ENCODE measurements around the gene PPFIA4. TPM values are rescaled to one million over a fixed set of nuclear protein-coding genes. Genes with fewer than 3 reads are reported as not detected.

PPFIA4 gene
- polyA plus RNA-seq, 3 donors from 2014 or later, result not detected

DNA sequence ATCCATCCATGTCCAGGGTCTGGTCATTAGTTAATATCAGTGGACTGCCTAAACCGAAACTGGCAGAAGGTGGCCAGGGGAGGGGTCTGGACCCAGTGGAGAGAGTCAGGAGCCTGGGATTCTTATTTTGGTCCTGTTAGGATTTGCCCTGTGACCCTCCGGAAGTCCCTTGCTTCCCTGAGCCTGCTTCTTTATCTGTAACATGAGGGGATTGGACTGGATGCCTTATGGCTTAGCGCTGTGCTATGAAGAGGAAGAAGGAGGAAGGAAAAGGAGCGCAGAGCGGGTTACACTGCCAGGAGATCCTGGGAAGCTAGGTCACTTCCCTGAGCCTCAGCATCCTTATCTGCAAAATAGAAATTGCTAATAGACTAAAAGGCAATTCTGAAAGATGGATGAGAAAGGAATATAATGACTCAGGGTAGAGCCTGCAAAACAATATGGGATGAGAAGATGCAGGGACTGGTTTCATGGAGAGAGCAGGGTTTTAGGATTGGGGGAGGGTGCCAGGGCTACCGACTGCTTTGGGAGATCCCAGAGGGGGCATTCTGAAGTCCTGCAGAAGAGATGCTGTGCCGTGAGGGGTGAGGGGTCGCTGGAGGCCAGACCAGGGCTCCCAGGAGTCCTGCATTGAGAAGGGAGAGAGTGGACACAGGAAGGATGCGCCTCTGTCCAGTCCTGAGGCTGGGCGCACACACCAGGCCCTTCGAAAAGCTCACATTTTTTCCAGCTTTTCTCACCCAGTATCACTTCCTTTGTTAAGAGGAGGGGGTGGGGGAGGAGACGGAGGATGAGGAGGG, 100.8 kb downstream of the PPFIA4 start:
- peaks cover 9 to 20% (median 9%) of the 10 kb centered on the region in 3 donors for H3K27me3 Mint-ChIP-seq (ENCODE audit: low read depth in 3 of 3)
- peak overlapping the region in 2 of 5 donors; percentile 9 to 47 for H3K4me3 Mint-ChIP-seq
- no peaks in the 10 kb centered on the region for H3K36me3 Mint-ChIP-seq
- H3K27ac Mint-ChIP-seq, result no peak overlapping the region
- no peaks in the 10 kb centered on the region for H3K9me3 Mint-ChIP-seq
- H3K4me1 Mint-ChIP-seq, result peaks cover 0 to 4% of the 10 kb centered on the region in 2 donors
- no peak for DNase-seq

DNA sequence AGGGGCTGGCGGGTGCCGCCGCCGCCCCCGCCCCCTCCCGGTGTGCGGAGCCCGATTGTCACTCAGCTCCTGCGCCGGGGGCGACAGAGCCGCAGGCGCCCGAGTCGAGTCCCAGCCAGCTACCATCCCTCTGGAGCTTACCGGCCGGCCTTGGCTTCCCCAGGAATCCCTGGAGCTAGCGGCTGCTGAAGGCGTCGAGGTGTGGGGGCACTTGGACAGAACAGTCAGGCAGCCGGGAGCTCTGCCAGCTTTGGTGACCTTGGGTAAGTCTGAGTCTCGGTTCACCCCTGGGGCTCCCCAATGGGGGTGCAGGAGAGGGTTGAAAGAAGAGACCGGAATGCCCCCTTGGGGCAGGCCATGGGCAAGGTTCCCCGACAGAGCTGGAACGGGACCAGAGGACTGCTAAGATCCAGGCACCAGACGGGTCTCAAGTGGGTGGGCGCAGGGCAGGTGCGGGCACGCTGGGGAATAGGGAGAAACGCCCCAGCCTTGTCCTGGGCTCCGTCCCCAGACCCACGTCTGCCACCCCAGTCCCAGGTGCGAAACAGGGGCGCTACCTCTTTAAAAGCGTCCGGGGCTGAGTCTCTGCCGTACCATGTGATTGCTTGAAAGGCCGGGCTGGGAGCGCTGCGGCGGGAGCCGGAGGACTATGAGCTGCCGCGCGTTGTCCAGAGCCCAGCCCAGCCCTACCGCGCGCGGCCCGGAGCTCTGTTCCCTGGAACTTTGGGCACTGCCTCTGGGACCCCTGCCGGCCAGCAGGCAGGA, 101.6 kb downstream of the PPFIA4 start, which contains the start of gene ADORA1:
Gene ADORA1 (plus strand): TSS at position 61 of the 765 bp plus-strand sequence. CDS start 1,116 bp downstream, outside the sequence.
- Mint-ChIP-seq H3K4me1 (peaks cover 0 to 4% of the 10 kb centered on the region in 2 donors), H3K36me3 (no peaks in the 10 kb centered on the region), H3K4me3 (peak within 1 kb of the TSS in 2 of 5 donors; percentile 9 to 47), H3K27ac (no peak within 1 kb of the TSS), H3K27me3 (ENCODE audit: low read depth in 3 of 3) (peaks cover 6 to 20% (median 9%) of the 10 kb centered on the region in 3 donors), H3K9me3 (no peaks in the 10 kb centered on the region)
- DNase-seq, result no peak

DNA sequence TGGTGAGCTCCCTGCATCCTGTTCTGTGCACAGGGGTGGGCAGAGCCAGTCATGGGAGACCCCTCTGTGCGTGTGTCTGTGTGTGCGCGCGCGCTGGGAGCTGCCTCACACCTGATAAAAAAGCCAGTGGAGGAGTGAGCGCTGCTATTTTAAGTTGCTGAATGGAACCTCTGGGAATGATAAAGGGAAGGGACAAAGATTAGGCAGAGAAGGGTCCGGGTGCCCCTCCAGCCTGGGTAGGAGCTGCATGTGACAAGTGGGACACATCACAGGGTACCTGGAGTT, 102.1 kb downstream of the PPFIA4 start:
- Mint-ChIP-seq H3K36me3 (no peaks in the 10 kb centered on the region), H3K4me3 (no peak overlapping the region), H3K27ac (no peak overlapping the region), H3K27me3 (ENCODE audit: low read depth in 3 of 3) (peaks cover 6 to 20% (median 9%) of the 10 kb centered on the region in 3 donors), H3K4me1 (peaks cover 0 to 4% of the 10 kb centered on the region in 2 donors), H3K9me3 (no peaks in the 10 kb centered on the region)
- no peak for DNase-seq

Other genes with a start within 250 kb of the PPFIA4 start
- gene KDM5B, start 218.1 kb upstream of the PPFIA4 start, polyA plus RNA-seq, result 10 to 100 TPM in 1 of 3 donors, 1 to 10 TPM in 2; 4.4 to 26.2 (median 8.7) TPM
- gene PCAT6, start 215.5 kb upstream of the PPFIA4 start, polyA plus RNA-seq, result under 1 TPM in 1 of 3 donors, not detected in 2; 0.73 TPM
- 10 to 100 TPM; 24.5 to 35.8 (median 25.3) TPM for gene RABIF, start 137.3 kb upstream of the PPFIA4 start, polyA plus RNA-seq
- gene KLHL12, start 99.3 kb upstream of the PPFIA4 start, polyA plus RNA-seq, result 10 to 100 TPM; 10.7 to 27.7 (median 16.5) TPM
- gene ADIPOR1, start 68.2 kb upstream of the PPFIA4 start, polyA plus RNA-seq, result 100 to 1,000 TPM in 1 of 3 donors, 10 to 100 TPM in 2; 81.5 to 149 (median 95.0) TPM
- gene CYB5R1, start 59.2 kb upstream of the PPFIA4 start, polyA plus RNA-seq, result 10 to 100 TPM; 34.6 to 51.0 (median 48.1) TPM
- gene TMEM183A, start 19.1 kb upstream of the PPFIA4 start, polyA plus RNA-seq, result 10 to 100 TPM; 55.0 to 83.2 (median 64.2) TPM
- gene MYOG, start 59.5 kb downstream of the PPFIA4 start, polyA plus RNA-seq, result not detected
- 1 to 10 TPM in 1 of 3 donors, under 1 TPM in 1, not detected in 1; 0.18 to 3.7 TPM for gene ADORA1, start 101.2 kb downstream of the PPFIA4 start, polyA plus RNA-seq
- gene MYBPH, start 149.3 kb downstream of the PPFIA4 start, polyA plus RNA-seq, result not detected
- not detected for gene CHI3L1, start 160.2 kb downstream of the PPFIA4 start, polyA plus RNA-seq
- not detected for gene CHIT1, start 203.2 kb downstream of the PPFIA4 start, polyA plus RNA-seq

Measured in immature natural killer cell (primary cell).